Endodermal cell (in vitro differentiated cells): ENCODE measurements around the gene MEP1B. TPM values are rescaled to one million over a fixed set of nuclear protein-coding genes. Genes with fewer than 3 reads are reported as not detected.
A peak's percentile ranks its signal among the peaks of the same experiment; 100 is the strongest.
"Not testable (repeated sequence)": the region's sequence is repeated elsewhere in the genome, so short reads cannot be mapped to it uniquely, and the experiment has no call there.

ENCODE experiments used
- DNase-seq: peaks from one replicate; pipeline ENCODE4 v3.0.0-alpha.2; 2017
- H3K27ac ChIP-seq: 2 replicates; pipeline ENCODE4 v1.5.1; 2013; ENCODE audit warnings: mild to moderate bottlenecking, low read depth, low read length, moderate library complexity
- H3K27me3 ChIP-seq: 2 replicates; pipeline ENCODE4 v1.6.1; 2013; ENCODE audit warnings: mild to moderate bottlenecking, low read length, moderate library complexity; ENCODE audit not compliant: insufficient read depth, control insufficient read depth, poor library complexity, severe bottlenecking
- H3K36me3 ChIP-seq: 2 replicates; pipeline ENCODE4 v1.7.0; 2013; ENCODE audit warnings: mild to moderate bottlenecking, low read length, moderate library complexity; ENCODE audit not compliant: control insufficient read depth, insufficient read depth
- H3K4me1 ChIP-seq: one replicate; pipeline ENCODE4 v1.7.0; 2013; ENCODE audit warnings: low read length; ENCODE audit not compliant: control insufficient read depth, insufficient read depth
- H3K4me3 ChIP-seq: 2 replicates; pipeline ENCODE4 v1.5.1; 2013; ENCODE audit warnings: mild to moderate bottlenecking, low read length, moderate library complexity
- H3K9ac ChIP-seq: 2 replicates; pipeline ENCODE4 v1.6.1; 2013; ENCODE audit warnings: mild to moderate bottlenecking, low read length, moderate library complexity; ENCODE audit not compliant: poor library complexity, severe bottlenecking; ENCODE audit errors: extremely low read depth
- H3K9me3 ChIP-seq: 2 replicates; pipeline ENCODE4 v1.6.1; 2013; ENCODE audit warnings: mild to moderate bottlenecking, low read length, moderate library complexity; ENCODE audit not compliant: control insufficient read depth
- H3K27ac Mint-ChIP-seq: 2 replicates; pipeline ENCODE4 v1.8.0; 2020; ENCODE audit warnings: mixed read lengths
- H3K27me3 Mint-ChIP-seq: 2 replicates; pipeline ENCODE4 v1.8.0; 2021; ENCODE audit warnings: mild to moderate bottlenecking, mixed read lengths; ENCODE audit not compliant: insufficient read depth
- H3K36me3 Mint-ChIP-seq: 2 replicates; pipeline ENCODE4 v1.8.0; 2020; ENCODE audit warnings: low read depth, mixed read lengths
- H3K4me1 Mint-ChIP-seq: 2 replicates; pipeline ENCODE4 v1.8.0; 2020; ENCODE audit warnings: mixed read lengths
- H3K4me3 Mint-ChIP-seq: 2 replicates; pipeline ENCODE4 v1.8.0; 2020; ENCODE audit warnings: mild to moderate bottlenecking, moderate library complexity, mixed read lengths
- H3K9me3 Mint-ChIP-seq: 2 replicates; pipeline ENCODE4 v1.8.0; 2020; ENCODE audit warnings: mild to moderate bottlenecking, mixed read lengths
- CTCF ChIP-seq: fragments of 200-600 bp; sonication (generic); conservative IDR thresholded peaks from 2 replicates; pipeline ENCODE4 v1.5.0; 2021; ENCODE audit warnings: antibody characterized with exemption, mild to moderate bottlenecking
- WGBS, 2 experiments: methylation state at CpG; one replicate each; pipeline versions ENCODE4 v1.1.5 to v1.1.7; 2013; ENCODE audit warnings: missing lambda C conversion rate in 2 of 2, mixed read lengths in 1 of 2; ENCODE audit not compliant: insufficient coverage in 1 of 2, insufficient read length in 1 of 2; 5-methylcytosine and 5-hydroxymethylcytosine counted together
- total RNA-seq, 2 donors: library from RNA; stranded (reverse); fragmentation: NEBNext Ultra II Directional in 1 of 2; extraction: Animal tissue kit (Norgen Biotek cat#: 25700) in 1 of 2; gene quantifications; 2 replicates in 1 of 2; 3 replicates in 1 of 2; pipeline ENCODE4 v1.2.1, GENCODE V29; 2021

Gene MEP1B
- total RNA-seq, 2 donors from 2014 or later = not detected

- Mint-ChIP-seq H3K4me3 (no peak overlapping the region), H3K27me3 (peaks cover 13% of the 10 kb centered on the region), H3K36me3 (no peaks in the 10 kb centered on the region), H3K27ac (no peak overlapping the region), H3K4me1 (peaks cover 4% of the 10 kb centered on the region), H3K9me3 (no peaks in the 10 kb centered on the region)
- Histone ChIP-seq H3K9ac (no peak overlapping the region), H3K27ac (no peak overlapping the region), H3K4me1 (no peaks in the 10 kb centered on the region), H3K27me3 (peaks cover 5% of the 10 kb centered on the region), H3K36me3 (no peaks in the 10 kb centered on the region), H3K9me3 (no peaks in the 10 kb centered on the region), H3K4me3 (no peak overlapping the region)
- no peak for DNase-seq
- TF ChIP-seq CTCF = no peak
Observed at GRCh38 chr18:32156855-32157254, 33.0 kb upstream of the MEP1B start.

GRCh38 chr18:32157580-32157979 is 32.3 kb upstream of the MEP1B start:
- no peak overlapping the region for H3K4me3 ChIP-seq
- DNase-seq = no peak
- no peaks in the 10 kb centered on the region for H3K4me1 ChIP-seq
- no peak overlapping the region for H3K27ac ChIP-seq
- TF ChIP-seq CTCF = no peak
- Mint-ChIP-seq H3K27ac (no peak overlapping the region), H3K4me3 (no peak overlapping the region), H3K36me3 (no peaks in the 10 kb centered on the region), H3K4me1 (peaks cover 4% of the 10 kb centered on the region), H3K27me3 (peaks cover 13% of the 10 kb centered on the region), H3K9me3 (no peaks in the 10 kb centered on the region)
- WGBS, 2 experiments = 82 to 90% methylated on average over 5 of the region's 5 CpGs
- peaks cover 5% of the 10 kb centered on the region for H3K27me3 ChIP-seq
- H3K9ac ChIP-seq = no peak overlapping the region
- H3K9me3 ChIP-seq = no peaks in the 10 kb centered on the region
- no peaks in the 10 kb centered on the region for H3K36me3 ChIP-seq

- no peak overlapping the region for H3K27ac Mint-ChIP-seq
- no peaks in the 10 kb centered on the region for H3K36me3 Mint-ChIP-seq
- no peak overlapping the region for H3K9ac ChIP-seq
- no peaks in the 10 kb centered on the region for H3K9me3 Mint-ChIP-seq
- H3K27me3 Mint-ChIP-seq = peaks cover 13% of the 10 kb centered on the region
- H3K36me3 ChIP-seq = no peaks in the 10 kb centered on the region
- H3K4me3 Mint-ChIP-seq = peak overlapping the region; percentile 34
- no peak overlapping the region for H3K27ac ChIP-seq
- DNase-seq = peak; percentile 94
- H3K4me1 ChIP-seq = no peaks in the 10 kb centered on the region
- peak; percentile 93 for TF ChIP-seq CTCF
- H3K9me3 ChIP-seq = no peaks in the 10 kb centered on the region
- WGBS, 2 experiments = 26 to 29% methylated on average over 10 to 22 of the region's 22 CpGs
- no peak overlapping the region for H3K4me3 ChIP-seq
- peaks cover 4% of the 10 kb centered on the region for H3K4me1 Mint-ChIP-seq
- H3K27me3 ChIP-seq = peaks cover 5% of the 10 kb centered on the region
Observed at GRCh38 chr18:32158108-32158624, 31.7 kb upstream of the MEP1B start.

GRCh38 chr18:32158631-32159030 is 31.2 kb upstream of the MEP1B start:
- H3K4me3 Mint-ChIP-seq = peak overlapping the region; percentile 34

More at GRCh38 chr18:32158631-32159030, 31.2 kb upstream of the MEP1B start:
- H3K27ac ChIP-seq, H3K27me3 ChIP-seq, H3K4me1 ChIP-seq, H3K4me3 ChIP-seq, H3K9me3 Mint-ChIP-seq, H3K36me3 ChIP-seq, H3K4me1 Mint-ChIP-seq, H3K27ac Mint-ChIP-seq, H3K9me3 ChIP-seq, H3K36me3 Mint-ChIP-seq, DNase-seq, H3K9ac ChIP-seq: not testable (repeated sequence)
- peaks cover 13% of the 10 kb centered on the region for H3K27me3 Mint-ChIP-seq
- WGBS, 2 experiments = 95% methylated on average over 8 of the region's 9 CpGs
